Glutamatergic neuron (in vitro differentiated cells): ENCODE results near the gene RAP1B. TPM values are rescaled to one million over a fixed set of nuclear protein-coding genes. Genes with fewer than 3 reads are reported as not detected.

Experiments
- DNase-seq: peaks from one replicate; pipeline ENCODE4 v3.0.0; 2022
- H3K27ac Mint-ChIP-seq: one replicate; pipeline ENCODE4 v1.8.0; 2020; ENCODE audit warnings: mild to moderate bottlenecking, mixed read lengths, inconsistent platforms; ENCODE audit not compliant: unreplicated experiment
- H3K27me3 Mint-ChIP-seq: one replicate; pipeline ENCODE4 v1.8.0; 2020; ENCODE audit warnings: mild to moderate bottlenecking, moderate library complexity, mixed read lengths, inconsistent platforms; ENCODE audit not compliant: unreplicated experiment
- H3K36me3 Mint-ChIP-seq: one replicate; pipeline ENCODE4 v1.8.0; 2020; ENCODE audit warnings: mild to moderate bottlenecking, mixed read lengths, inconsistent platforms; ENCODE audit not compliant: unreplicated experiment
- H3K4me1 Mint-ChIP-seq: one replicate; pipeline ENCODE4 v1.8.0; 2020; ENCODE audit warnings: mild to moderate bottlenecking, low read depth, mixed read lengths, inconsistent platforms; ENCODE audit not compliant: unreplicated experiment
- H3K4me3 Mint-ChIP-seq: one replicate; pipeline ENCODE4 v1.8.0; 2020; ENCODE audit warnings: mild to moderate bottlenecking, mixed read lengths, inconsistent platforms; ENCODE audit not compliant: unreplicated experiment
- H3K9me3 Mint-ChIP-seq: one replicate; pipeline ENCODE4 v1.8.0; 2020; ENCODE audit warnings: mild to moderate bottlenecking, moderate library complexity, mixed read lengths, inconsistent platforms; ENCODE audit not compliant: unreplicated experiment
- CTCF ChIP-seq: fragments of 200-600 bp; sonication (generic); IDR thresholded peaks from one replicate; pipeline ENCODE4 v1.5.0; 2021; ENCODE audit not compliant: partially characterized antibody, unreplicated experiment
- total RNA-seq: library from RNA; stranded (reverse); fragmentation: NEBNext Ultra II Directional; extraction: Animal tissue kit (Norgen Biotek cat#: 25700); gene quantifications from one replicate; pipeline ENCODE4 v1.2.1, GENCODE V29; 2021; ENCODE audit not compliant: unreplicated experiment

RAP1B gene
- total RNA-seq, 1 donor from 2014 or later = 68.2 TPM

GRCh38 chr12:68612697-68613096 is 2.0 kb downstream of the RAP1B start:
- no peaks in the 10 kb centered on the region for H3K36me3 Mint-ChIP-seq

DNA sequence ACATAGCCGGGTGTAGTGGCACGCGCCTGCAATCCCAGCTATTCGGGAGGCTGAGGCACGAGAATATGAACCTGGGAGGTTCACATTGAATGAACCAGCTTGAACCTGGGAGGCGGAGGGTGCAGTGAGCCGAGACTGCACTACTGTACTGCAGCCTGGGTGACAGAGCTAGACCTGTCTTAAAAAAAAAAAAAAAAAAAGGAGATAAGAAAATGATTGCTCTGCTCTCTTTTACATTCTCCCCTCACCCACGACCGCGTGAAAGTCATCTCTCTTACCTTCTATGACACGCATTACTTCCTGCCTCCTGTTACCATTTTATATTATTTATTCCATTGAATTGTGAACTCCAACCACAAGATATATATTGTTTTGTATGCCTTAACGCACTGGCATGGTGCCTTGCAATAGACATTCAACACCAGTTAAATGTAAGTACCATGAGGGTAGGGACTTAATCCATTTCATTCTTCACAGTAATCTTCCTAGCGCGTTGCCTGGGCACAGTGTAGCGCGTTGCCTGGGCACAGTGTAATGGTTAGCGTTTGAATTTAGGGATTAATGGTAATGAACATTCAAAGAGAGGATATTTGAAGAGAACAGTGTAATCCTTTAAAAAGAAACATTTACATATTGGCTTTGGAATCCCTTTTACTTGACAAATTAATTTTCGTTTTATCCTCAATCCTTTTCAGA is 2.7 kb downstream of the RAP1B start:
- Mint-ChIP-seq H3K4me1 (peaks cover 18% of the 10 kb centered on the region), H3K36me3 (no peaks in the 10 kb centered on the region), H3K27ac (no peak overlapping the region), H3K27me3 (peaks cover 9% of the 10 kb centered on the region), H3K4me3 (peak overlapping the region; percentile 94), H3K9me3 (peaks cover 11% of the 10 kb centered on the region)
- no peak for TF ChIP-seq CTCF
- no peak for DNase-seq

More at GRCh38 chr12:68612697-68613096, 2.0 kb downstream of the RAP1B start:
- Mint-ChIP-seq H3K4me3 (peak overlapping the region; percentile 94), H3K27ac (no peak overlapping the region), H3K27me3 (peaks cover 10% of the 10 kb centered on the region), H3K9me3 (peaks cover 11% of the 10 kb centered on the region), H3K4me1 (peaks cover 18% of the 10 kb centered on the region)
- DNase-seq = no peak
- no peak for TF ChIP-seq CTCF

GRCh38 chr12:68614105-68614679 is 3.5 kb downstream of the RAP1B start:
- no peak overlapping the region for H3K27ac Mint-ChIP-seq
- H3K27me3 Mint-ChIP-seq = peaks cover 9% of the 10 kb centered on the region
- peaks cover 18% of the 10 kb centered on the region for H3K4me1 Mint-ChIP-seq
- no peak for DNase-seq
- no peak for TF ChIP-seq CTCF
- peak overlapping the region; percentile 18 for H3K4me3 Mint-ChIP-seq
- peaks cover 11% of the 10 kb centered on the region for H3K9me3 Mint-ChIP-seq
- no peaks in the 10 kb centered on the region for H3K36me3 Mint-ChIP-seq

DNA sequence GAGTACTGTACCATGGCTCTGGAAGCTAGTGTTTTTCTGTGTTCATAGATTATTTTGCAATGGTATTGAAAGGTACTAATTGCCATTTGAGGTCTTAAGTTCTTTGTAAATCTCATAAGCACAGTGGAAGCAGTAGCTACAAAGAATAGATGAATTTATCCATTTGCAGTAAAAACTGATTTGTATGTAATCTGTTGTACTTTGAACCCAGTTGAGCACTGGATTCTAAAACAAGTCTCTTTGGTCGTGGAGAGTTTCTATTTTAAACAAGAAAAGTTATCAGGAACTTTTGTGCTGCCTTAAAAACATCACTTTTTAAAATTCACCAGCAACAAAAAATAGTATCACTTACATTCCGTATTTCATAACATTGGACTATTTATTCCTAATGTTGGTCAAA is 4.1 kb downstream of the RAP1B start:
- peaks cover 16% of the 10 kb centered on the region for H3K4me1 Mint-ChIP-seq
- H3K4me3 Mint-ChIP-seq = no peak overlapping the region
- no peak for TF ChIP-seq CTCF
- H3K27me3 Mint-ChIP-seq = peaks cover 7% of the 10 kb centered on the region
- H3K36me3 Mint-ChIP-seq = no peaks in the 10 kb centered on the region
- no peak for DNase-seq
- no peak overlapping the region for H3K27ac Mint-ChIP-seq
- H3K9me3 Mint-ChIP-seq = peaks cover 11% of the 10 kb centered on the region

DNA sequence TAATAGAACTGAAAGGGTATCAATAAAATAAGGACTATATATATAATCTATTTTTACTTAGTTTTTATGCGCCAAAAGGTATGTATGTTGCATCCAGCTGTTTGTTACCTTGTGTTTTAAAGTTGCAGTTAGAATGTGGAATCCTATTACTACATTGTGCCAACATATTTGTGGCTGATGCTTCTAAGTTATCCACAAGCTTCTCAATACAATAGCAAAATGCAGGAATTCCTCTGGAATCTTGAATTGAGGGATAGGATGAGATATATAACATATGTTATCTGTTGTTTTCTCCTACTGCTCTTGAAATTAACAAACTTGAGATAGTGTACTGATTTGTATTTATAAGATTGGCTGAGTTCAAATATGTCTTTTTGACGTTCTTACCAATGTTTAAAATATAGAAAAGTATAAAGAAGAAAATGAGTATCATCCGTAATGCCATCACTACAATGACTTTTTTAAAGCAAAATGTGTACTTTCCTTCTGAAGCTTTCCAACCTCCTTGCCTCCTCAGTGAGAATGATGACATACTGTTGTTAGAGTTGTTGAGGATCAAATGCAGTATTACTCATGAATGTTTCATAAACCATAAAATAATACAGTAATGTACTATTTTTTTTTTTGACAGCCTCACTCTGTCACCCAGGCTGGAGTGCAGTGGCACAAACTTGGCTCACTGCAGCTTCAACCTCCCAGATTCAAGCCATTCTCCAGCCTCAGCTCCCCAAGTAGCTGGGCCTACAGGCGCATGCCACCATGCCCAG is 6.6 kb downstream of the RAP1B start:
- Mint-ChIP-seq H3K27me3 (no peaks in the 10 kb centered on the region), H3K9me3 (no peaks in the 10 kb centered on the region), H3K27ac (no peak overlapping the region), H3K4me1 (peaks cover 12% of the 10 kb centered on the region), H3K36me3 (no peaks in the 10 kb centered on the region), H3K4me3 (no peak overlapping the region)
- no peak for TF ChIP-seq CTCF
- no peak for DNase-seq
